HG03159 (cell line): Measurements from ENCODE around the gene FAAP20.

Experiments
- ATAC-seq: cut with Tn5 transposase; IDR thresholded peaks from one replicate; pipeline ENCODE4 v1.9.1; 2021; ENCODE audit warnings: mild to moderate bottlenecking, moderate library complexity; ENCODE audit not compliant: unreplicated experiment

Gene FAAP20

DNA sequence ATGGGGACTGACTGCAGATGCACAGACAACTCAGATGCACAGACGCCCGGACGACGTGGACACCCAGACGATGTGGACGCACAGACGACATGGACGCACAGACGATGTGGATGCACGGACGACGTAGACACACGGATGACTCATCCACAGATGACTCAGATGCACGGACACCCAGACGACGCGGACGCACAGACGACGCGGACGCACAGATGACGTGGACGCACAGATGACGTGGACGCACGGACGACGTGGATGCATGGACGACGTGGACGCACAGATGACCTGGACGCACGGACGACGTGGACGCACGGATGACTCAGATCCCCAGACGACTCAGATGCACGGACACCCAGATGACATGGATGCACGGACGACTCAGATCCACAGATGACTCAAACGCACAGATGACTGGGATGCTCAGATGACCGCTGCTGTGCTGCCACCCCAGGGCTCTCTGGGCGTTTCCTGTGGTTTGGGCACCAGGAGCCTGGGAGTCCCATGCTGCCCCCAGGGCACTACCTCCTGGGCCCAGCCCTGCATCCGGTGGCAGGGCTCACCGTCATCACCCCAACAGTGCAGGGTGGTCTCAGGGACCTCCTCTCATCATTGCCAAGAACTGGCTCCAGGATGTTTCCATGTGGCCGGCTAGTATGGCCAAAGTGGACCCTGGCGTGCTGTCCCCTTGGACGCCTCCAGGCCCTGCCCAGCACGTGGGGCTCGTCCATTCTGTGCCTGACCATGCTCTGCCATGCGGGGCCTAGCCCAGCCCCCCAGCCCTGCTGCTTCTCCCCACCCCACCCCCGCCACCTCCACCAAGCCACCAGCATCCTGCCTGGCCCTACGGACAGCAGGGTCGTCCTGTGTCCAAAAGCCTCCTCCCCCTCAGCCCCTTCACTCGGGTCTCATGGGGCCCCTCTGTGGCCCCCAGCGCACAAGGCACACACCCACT lies 14.0 kb downstream of the FAAP20 start:
- ATAC-seq = no peak

DNA sequence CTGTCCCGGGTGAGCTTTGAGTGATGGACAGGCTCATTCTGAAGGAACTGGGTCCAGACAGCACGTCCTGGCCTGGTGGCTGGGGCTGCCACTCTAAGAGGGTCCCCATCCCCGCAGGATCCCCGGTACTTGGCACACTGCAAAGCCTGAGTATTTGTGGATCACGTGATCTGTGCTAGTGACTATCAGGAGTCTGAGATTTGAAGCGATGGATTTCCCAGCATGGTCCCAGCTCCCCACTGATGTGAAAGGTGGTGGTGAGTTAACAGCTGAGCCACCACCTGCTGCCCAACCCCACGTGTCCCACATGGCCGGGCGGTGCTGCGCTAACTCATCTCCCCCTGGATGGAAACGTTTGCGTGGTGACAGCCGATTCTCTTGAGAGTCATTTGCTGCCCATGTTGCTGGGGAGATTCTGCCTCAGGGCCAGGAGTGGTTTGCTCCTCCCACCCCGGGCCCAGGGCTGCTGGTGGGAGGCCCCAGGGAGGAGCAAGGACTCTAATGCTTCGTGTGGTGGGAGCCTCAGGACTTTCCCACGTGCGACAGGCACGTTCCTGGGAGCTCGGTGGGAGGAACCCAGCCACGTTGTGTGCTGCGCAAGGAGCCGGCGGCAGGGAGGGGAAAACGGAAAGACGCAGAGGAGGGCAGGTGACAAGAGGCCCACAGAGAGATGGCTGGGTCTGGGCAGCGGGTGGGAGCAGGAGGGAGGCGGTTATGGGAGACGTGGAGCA lies 15.1 kb downstream of the FAAP20 start:
- ATAC-seq = no peak

DNA sequence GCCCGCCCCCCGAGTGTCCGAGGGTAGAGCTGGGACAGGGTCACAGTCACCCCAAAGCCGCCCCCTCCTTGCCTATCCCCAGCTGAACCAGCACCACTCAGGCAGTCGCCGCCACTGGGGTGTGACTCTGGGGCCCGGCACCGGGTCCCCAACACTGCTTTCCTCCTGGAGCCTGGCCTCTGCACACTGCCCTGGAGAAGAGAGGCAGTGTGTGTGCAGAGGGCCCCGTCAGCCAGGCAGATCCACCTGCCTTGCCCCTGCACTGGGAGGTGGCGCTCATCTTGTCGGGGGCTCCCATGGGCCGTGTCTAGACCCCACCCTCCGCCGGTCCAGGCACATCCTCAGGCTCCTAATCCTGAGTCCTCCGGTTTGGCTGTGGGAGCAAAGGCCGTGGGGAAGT lies 15.7 kb downstream of the FAAP20 start:
- no peak for ATAC-seq

DNA sequence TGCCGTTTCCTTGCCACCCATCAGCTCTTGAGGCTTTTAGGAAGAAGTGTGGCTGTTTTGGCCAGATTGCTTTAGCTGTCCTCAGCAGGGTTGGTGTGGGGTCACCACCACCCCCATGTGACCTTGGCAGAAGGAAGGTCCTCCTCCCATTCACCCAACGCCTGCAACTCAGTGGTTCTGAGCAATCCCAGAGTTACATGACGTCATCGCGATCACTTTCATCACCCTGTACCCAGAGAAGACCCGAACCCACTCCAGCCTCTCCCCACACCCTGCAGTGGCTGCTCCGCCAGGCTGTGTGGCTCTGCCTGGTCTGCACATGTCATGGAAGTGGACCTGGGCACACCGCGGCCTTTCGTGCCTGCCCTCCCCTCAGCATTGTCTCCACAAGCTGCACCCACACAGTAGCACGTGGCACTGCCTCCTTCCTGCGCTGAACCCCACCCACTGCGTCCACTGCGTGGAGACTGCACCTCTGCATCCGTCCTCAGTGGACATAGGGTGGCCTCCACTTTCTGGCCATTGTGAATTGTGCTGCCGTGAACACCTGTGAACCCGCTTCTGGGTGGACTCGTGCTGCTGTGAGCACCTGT lies 16.5 kb downstream of the FAAP20 start:
- no peak for ATAC-seq

DNA sequence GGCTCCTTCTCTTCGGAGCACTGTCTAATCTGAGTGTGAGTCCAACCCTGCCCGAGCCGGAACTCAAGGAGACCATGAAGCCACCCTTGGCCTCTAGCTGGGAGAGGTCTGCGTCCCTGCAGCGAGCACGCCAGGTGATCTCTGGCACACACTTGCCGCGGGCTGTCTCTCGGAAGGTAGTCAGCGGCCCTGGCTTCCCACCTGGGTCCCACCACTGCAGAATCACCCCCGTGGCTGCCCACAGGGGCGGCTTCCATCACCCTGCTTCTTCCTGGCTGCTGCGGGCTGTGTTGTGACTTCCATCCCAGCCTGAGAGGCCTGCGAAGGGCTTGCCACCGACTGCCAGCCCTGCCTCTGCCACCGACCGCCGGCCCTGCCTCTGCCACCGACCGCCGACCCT lies 17.0 kb downstream of the FAAP20 start:
- ATAC-seq = no peak

GRCh38 chr1:2176615-2177014 lies 18.0 kb downstream of the FAAP20 start:
- no peak for ATAC-seq

DNA sequence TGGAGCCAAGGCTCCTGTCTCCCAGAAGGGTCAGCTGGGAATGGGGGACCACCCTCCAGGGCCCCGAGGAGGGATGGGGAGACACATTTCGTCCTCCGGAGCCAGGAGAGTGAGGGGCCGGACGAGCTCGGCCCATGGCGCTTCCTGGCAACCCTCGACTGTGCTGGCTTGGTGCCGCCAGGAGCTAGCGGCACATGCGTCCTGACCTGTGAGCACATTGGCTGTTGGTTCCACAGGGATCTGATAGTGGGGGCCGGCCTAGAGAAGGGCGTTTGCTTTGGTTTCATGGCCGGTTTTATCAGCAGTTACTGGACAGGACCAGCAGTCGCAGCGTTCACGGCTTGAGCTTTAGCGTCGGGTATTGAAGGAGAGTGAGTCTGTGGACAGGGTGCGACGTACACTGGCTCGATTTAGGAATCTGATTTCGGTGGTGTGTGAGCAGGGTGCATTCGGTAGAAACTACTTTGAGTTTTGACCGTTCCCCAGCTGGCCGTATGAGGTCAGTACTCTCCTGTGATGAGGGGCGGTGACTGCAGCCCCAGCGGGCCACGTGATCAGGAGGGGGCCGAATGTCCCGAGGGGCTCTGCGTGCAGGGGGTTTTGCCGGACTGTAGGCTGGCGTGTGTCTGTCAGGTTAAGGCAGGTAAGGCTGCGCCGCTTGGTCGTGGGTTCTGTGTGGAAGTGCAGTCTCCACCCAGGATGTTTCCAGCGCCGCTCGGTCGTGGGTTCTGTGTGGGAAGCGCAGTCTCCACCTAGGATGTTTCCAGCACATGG lies 18.7 kb downstream of the FAAP20 start:
- ATAC-seq = no peak

DNA sequence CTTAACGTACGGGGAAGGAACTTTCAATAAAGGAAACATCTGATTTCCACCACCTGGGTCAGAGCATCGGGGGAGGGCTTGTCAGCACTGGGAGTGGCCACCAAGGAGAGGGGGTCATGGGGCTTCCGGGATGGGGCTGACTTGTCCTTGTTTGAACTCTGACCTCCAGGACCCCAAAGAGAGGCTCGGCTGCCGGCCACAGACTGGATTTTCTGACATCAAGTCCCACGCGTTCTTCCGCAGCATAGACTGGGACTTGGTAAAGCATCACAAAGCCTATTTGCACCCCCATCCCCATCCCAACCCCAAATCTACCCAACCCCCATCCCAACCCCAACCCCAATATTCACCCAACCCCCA lies 19.5 kb downstream of the FAAP20 start:
- ATAC-seq = no peak

DNA sequence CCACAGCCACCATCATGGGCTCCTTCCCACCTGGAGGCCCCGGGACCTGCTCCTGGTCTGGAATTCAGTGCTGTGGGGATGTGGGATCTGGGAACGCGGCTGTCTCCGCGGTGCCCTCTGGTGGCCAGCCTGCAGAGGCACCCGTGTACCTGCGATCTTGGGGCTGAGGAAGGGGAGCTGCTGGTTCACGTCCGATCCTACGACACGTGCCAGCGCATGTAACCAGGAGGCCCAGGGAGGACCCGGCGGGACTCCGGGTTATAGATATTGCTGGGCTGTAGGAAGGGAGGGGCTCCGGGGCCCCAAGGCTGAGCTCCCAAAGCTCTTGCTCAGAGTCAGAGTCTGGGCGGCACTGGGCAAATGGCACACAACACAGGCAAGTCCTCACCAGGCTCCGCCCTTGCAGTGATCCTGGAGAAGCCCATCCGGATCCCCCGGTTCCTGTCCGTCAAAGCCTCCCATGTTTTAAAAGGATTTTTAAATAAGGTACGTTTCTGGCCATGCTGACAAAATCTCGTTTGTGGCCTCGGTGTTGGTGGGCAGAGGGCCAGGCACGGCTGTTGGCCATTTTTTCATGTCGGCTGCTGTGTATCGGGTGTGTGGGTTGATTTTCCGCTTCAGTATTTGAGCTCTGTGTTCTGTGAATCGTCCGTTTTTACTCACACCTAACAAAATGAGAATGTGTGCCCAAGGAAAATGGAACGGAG lies 20.1 kb downstream of the FAAP20 start:
- ATAC-seq = no peak

- no peak for ATAC-seq
Measured at GRCh38 chr1:2173546-2174347, 20.8 kb downstream of the FAAP20 start.

GRCh38 chr1:2172551-2173146 lies 21.9 kb downstream of the FAAP20 start:
- no peak for ATAC-seq

DNA sequence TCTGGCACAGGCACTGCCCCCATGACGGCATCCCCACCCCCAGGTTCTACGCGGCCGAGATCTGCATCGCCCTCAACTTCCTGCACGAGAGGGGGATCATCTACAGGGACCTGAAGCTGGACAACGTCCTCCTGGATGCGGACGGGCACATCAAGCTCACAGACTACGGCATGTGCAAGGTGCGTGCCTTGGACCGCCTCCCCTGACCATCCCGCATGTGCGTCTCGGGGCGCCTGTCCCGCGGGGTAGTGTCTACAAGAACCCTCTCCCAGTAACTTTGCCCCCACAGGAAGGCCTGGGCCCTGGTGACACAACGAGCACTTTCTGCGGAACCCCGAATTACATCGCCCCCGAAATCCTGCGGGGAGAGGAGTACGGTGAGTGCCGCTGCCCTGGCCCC lies 22.6 kb downstream of the FAAP20 start:
- ATAC-seq = no peak

GRCh38 chr1:2170211-2170610 lies 24.4 kb downstream of the FAAP20 start:
- no peak for ATAC-seq

GRCh38 chr1:2169200-2169836 lies 25.3 kb downstream of the FAAP20 start:
- ATAC-seq = no peak

- no peak for ATAC-seq
Measured at GRCh38 chr1:2168535-2168934, 26.0 kb downstream of the FAAP20 start.

GRCh38 chr1:2168090-2168489 lies 26.5 kb downstream of the FAAP20 start:
- ATAC-seq = no peak

GRCh38 chr1:2166695-2167094 lies 27.9 kb downstream of the FAAP20 start:
- ATAC-seq = no peak

GRCh38 chr1:2166254-2166653 lies 28.3 kb downstream of the FAAP20 start:
- ATAC-seq = no peak

GRCh38 chr1:2165646-2166045 lies 28.9 kb downstream of the FAAP20 start:
- no peak for ATAC-seq
